Adipose tissue (tissue), 3 donors: Measurements from ENCODE around the gene SNX30. TPM values are rescaled to one million over a fixed set of nuclear protein-coding genes. Genes with fewer than 3 reads are reported as not detected.

Source experiments
- H3K27ac ChIP-seq: one replicate; pipeline ENCODE4 v1.5.1; 2013; ENCODE audit warnings: low read depth, low read length
- WGBS, 3 donors: extraction: QIAGEN DNeasy Blood & Tissue Kit; methylation state at CpG; one replicate each; pipeline ENCODE4 v1.1.7; 2013; 5-methylcytosine and 5-hydroxymethylcytosine counted together
- polyA plus RNA-seq, 3 donors: library from polyadenylated mRNA; stranded (reverse); fragments of 200-250 nt; gene quantifications; one replicate each; pipeline ENCODE4 v1.2.3, GENCODE V29; 2013
- donor health status: healthy with polysubstance abuse.
- donor health status: Bipolar disorder and iron deficiency.
- donor health status: healthy.

Gene SNX30
- polyA plus RNA-seq, 3 donors = 2.2 to 4.2 (median 3.3) TPM

DNA sequence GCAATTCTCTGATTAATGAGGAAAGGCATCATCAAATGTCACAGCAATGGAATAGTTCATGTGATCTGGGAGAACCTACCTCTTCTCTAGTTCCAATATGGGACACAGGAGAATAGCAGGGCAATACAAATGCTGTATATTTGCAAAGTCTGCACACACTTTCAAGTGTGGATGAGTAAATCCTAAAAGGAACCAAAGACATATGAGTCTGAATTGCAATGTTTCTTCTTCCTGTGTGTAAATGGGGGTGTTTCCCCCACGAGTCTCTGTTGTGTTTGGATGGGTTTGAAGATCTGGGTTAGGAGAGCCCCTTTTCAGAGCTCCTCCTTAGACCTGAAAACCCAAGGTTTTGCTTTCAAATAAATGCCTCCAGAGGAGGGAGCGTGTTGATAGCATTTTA lies 113.2 kb downstream of the SNX30 start:
- no peak overlapping the region for H3K27ac ChIP-seq
- 65 to 81% (median 66%) methylated on average over 2 of the region's 2 CpGs for WGBS, 3 donors

DNA sequence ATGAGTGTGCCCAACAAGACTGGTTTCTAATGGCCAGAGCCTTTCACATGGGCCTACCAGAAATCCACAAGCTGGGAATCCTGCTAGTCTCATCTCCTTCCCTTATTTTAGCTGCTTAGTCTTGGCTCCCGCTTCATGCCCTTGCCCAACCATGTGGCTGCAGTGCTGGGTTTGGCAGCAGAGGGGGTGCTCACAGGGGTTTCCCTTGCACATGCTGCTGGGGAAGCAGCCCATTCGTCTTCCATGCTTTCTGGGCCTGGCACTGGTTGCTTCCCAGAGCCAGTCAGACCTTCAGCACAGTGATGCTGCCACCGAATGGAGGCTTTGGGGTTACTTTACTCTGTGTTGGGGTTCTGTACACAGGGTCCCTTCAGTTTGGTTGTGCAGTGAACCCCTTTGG lies 113.8 kb downstream of the SNX30 start:
- 49 to 86% (median 54%) methylated on average over 3 of the region's 3 CpGs for WGBS, 3 donors

DNA sequence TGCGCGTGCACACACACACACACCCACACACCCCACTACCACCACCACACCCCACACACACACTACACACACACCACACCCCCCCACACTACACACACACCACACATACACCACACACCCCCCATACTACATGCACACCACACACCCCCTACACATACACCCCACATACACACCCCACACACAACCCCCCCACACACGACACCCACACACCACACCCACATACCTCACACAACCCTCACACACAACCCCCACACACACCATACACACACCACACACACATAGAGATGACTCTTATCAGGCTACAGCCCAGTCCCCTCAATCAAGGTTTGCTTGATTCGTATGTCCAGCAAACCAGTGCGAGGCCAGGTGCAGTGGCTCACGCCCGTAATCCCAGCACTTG lies 114.4 kb downstream of the SNX30 start:
- H3K27ac ChIP-seq = no peak overlapping the region
- 98 to 99% (median 98%) methylated on average over 7 of the region's 7 CpGs for WGBS, 3 donors

More for the DNA sequence above, 113.8 kb downstream of the SNX30 start:
- no peak overlapping the region for H3K27ac ChIP-seq

DNA sequence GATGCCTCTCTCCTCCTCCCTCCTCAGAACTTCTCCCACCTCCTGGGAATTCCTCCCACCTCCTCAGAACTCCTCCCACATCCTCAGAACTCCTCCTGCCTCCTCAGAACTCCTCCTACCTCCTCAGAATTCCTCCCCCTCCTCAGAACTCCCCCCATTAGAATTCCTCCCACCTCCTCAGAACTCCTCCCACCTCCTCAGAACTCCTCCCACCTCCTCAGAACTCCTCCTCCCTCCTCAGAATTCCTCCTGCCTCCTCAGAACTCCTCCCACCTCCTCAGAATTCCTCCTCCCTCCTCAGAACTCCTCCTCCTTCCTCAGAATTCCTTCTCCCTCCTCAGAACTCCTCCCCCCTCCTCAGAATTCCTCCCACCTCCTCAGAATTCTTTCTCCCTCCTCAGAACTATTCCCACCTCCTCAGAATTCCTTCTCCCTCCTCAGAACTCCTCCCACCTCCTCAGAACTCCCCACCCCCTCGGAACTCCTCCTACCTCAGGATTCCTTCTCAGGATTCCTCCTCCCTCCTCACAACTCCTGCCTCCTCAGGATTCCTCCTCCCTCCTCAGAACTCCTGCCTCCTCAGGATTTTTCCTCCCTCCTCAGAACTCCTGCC lies 116.2 kb downstream of the SNX30 start:
- 92 to 100% (median 98%) methylated on average over 1 of the region's 1 CpG for WGBS, 3 donors

DNA sequence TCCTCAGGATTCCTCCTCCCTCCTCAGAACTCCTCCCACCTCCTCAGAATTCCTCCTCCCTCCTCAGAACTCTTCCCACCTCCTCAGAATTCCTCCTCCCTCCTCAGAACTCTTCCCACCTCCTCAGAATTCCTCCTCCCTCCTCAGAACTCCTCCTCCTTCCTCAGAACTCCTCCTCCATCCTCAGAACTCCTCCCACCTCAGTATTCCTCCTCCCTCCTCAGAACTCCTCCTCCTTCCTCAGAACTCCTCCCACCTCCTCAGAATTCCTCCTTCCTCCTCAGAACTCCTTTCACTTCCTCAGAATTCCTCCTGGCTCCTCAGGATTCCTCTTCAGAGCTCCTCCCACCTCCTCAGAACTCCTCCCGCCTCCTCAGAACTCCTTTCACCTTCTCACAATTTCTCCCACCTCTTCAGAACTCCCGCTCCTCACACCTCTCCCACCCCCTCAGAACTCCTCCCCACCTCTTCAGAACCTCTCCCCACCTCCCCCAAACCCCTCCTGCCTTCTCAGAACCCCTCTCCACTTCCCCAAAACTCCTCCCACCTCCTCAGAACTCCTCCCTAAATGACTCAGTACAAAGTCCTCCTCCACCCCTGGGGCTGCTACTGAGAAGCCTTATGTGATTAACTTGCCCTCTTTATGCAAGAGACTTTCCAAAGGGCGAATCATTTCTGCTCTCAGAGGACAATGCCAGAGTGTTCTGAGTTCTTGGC lies 116.9 kb downstream of the SNX30 start:
- WGBS, 3 donors = 52 to 76% (median 53%) methylated on average over 3 of the region's 3 CpGs
- no peak overlapping the region for H3K27ac ChIP-seq

More for the DNA sequence above, 116.2 kb downstream of the SNX30 start:
- no peak overlapping the region for H3K27ac ChIP-seq

DNA sequence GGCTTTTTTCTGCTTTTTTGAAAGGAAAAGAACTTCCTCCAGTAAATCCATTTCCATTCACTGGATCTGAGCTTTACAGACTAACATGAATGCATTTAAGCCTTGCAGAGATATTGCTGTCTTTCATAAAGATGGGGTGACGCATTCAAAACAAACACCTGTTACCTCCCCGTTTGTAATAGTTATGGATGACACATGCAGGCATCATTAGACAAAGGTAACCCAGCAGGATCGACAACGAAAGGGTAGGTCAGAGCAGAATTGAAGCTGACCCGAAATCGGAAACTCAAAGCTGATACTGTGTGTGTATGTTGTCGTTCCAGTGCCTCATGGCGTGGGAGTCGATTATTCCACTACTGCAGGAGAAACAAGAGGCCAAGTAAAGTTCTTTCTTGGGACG lies 117.9 kb downstream of the SNX30 start:
- H3K27ac ChIP-seq = no peak overlapping the region
- 90 to 95% (median 94%) methylated on average over 10 of the region's 10 CpGs for WGBS, 3 donors

DNA sequence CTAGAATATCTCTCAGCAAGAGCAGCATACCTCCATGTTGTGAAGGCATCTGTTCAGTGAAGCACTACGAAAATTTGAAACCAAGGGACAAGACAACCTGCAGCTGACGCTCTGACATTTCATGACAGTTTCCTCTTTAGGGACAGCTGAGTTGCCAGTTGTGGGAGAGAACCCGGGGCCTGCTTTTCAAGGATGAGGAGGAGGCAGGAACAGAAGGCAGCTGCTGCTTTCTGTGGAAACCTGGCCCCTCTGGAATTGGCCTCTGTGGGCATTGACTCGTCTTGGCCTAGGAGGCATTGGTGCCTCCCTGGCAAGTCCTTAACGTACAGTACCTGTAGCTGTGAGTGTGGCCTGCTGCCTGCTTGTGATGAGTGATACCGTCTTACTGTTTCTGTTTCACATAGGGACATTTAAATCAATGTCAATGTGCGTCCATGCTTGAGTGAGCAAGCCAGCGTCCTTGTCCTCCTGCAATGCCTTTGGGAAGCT lies 118.5 kb downstream of the SNX30 start:
- no peak overlapping the region for H3K27ac ChIP-seq
- WGBS, 3 donors = 64 to 72% (median 67%) methylated on average over 8 of the region's 8 CpGs

DNA sequence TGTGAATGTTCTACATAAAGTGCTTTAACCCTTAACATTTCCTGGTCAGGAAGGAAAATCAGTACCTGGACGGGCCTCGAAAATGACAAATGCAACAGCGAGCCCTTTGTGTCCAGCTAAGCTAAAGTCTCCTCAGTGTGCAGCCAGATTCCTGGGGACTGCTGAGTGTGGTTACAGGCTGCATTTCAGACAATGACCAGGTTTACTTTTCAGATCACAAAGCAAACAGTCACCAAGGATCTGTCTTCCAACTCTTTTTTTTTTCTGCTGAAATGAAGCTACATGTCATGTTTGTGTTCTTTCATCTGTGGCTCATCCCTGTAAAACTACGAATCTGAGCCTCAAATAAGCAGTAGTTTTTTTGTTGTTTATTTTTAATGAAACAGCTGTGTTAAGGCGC lies 119.4 kb downstream of the SNX30 start:
- H3K27ac ChIP-seq = no peak overlapping the region
- WGBS, 3 donors = 84 to 95% (median 93%) methylated on average over 5 of the region's 5 CpGs

DNA sequence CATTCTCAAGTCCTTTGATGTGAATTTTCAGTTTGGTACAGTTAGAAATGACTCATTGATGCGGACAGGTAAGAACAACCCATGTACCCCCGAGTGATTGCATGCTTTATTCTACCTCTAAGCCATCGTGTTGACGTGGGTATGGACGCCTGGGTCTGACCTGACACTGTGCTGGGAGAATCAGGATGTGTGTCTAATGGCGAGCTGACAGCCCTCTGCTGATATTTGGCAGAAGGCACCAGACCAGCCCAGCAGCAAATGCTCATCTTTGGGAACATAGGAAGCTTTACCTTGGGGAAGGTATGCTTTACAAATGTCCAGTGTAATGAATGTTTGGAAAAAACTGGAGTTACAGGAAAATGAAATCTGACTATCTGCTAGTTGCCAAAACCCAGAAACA lies 120.0 kb downstream of the SNX30 start:
- WGBS, 3 donors = 85 to 93% (median 86%) methylated on average over 6 of the region's 6 CpGs
- no peak overlapping the region for H3K27ac ChIP-seq

DNA sequence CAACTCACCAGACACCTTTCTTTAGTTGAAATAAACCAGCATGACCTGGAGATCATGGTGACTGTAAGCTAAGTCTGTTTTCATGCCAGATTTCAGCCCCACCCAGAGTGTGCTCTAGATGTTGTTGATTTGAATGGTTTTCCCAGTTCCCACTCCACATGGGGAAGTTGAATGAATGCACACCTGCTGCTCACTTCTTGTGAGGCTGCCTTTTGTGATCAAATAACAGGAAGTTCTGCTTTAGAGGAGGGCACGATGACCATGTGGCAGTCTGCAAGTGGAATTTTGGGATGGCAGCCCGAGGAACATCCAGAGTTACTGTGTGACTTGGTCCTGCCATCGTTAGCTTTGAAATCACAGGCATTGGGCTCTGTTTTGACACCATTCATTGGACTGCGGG lies 121.5 kb downstream of the SNX30 start:
- WGBS, 3 donors = 60 to 76% (median 64%) methylated on average over 4 of the region's 4 CpGs
- no peak overlapping the region for H3K27ac ChIP-seq

DNA sequence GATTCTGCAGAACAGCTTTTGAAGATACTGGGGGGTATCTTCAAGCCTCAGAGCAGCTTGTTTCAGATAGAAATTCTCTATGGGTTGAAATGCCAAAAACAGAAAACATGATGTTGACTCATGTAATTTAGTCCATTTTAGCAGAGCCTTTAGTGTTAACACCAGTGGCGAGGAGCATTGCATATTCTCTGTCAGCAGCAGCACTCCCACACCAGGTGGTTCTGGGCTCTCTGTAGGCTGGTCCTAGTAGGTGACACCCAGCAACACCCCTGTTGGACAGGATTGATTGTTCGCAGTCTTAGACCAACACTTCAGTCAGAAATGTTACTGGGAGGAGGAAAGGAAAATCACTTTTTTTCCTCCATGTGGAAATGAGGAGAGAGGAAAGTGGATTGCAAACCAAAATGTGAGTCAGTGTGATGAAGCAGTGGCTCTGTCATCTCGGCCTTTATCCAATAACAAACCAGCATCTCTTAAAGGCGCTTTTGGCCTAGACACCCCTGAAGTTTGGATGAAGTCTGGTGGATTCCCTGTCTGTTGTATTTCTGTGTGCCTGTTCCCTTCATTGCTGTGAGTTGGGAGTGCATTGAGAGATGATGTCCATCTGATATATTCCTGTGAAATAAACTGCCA lies 123.3 kb downstream of the SNX30 start:
- WGBS, 3 donors = 90 to 93% (median 93%) methylated on average over 4 of the region's 4 CpGs
- no peak overlapping the region for H3K27ac ChIP-seq

DNA sequence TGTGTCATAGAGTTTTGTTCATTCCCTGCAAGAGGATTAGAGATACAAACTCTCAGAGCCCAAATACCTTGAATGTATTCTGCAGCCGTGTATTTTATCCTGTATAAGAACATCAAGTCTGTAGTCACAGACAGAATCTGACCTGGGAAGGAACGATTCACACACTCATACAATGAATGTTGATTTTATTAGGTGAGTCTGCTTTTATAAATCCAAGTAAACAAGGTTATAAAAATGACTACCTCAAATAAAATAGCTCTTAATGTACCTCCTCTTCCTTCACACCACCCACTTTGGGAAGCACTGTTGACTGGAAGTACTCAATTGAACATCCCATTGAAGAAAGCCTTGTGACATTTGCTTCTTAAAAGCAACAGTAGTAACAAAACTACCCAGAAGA lies 128.2 kb downstream of the SNX30 start:
- H3K27ac ChIP-seq = no peak overlapping the region
- WGBS, 3 donors = 86 to 95% (median 94%) methylated on average over 2 of the region's 2 CpGs

DNA sequence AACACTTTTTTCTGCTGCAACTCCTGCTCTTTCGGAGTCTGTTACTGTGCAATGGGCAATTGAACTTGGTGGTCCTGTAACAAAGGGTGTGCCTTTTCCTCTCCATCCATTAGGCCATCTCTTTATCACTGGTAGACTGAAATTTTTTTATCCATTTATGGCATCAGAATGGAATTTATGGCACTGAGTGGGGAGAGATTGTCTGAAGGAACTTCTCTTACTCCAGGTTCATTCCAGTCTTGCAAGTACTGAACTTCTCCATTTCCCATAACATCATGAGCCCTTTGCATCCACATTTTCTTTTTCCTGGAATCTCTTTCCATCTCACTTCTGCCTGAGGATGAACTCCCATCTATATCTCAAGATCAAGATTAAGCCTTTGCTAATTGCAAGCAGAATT lies 130.1 kb downstream of the SNX30 start:
- WGBS, 3 donors = 91 to 100% (median 98%) methylated on average over 1 of the region's 1 CpG
- no peak overlapping the region for H3K27ac ChIP-seq

DNA sequence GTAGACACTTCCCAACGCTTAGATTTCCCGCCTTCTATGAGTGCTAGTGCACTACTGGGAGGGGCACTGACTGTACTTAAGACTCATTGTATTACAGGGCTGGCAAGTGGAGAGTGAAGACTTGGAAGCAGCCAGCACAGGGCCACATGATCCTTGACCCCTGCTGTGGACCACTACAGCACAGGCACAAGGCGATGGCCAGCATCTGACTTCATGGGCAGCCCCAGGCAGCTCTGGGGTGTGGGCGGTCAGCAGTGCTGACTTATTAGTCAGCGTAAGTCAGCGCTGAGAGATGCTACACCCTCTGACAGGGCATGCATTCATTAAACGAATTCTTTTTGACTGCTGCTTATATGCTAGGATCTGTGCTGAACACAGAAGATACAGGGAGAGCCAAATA lies 130.8 kb downstream of the SNX30 start:
- WGBS, 3 donors = 91 to 92% (median 91%) methylated on average over 7 of the region's 7 CpGs
- H3K27ac ChIP-seq = no peak overlapping the region

DNA sequence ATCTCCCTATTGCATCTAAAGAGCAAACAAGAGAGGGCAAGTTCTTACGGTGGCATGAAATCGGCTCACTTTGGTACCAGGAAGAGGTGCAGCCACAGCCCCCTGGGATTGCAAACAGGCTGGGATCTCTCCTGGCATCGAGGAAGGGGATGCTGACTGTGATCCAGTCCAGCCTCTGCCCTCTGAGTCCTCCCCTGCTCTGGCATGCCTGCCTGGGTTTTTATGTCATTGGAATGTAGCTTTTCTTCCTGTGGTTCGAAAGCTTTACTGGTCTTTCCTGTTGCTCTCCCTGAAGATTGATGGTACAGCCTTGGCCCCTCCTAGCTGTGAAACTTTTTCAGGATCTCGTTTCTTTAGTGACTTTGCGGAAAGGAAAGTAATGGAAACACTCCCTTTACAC lies 133.5 kb downstream of the SNX30 start:
- H3K27ac ChIP-seq = no peak overlapping the region
- WGBS, 3 donors = 32 to 39% (median 39%) methylated on average over 6 of the region's 6 CpGs

DNA sequence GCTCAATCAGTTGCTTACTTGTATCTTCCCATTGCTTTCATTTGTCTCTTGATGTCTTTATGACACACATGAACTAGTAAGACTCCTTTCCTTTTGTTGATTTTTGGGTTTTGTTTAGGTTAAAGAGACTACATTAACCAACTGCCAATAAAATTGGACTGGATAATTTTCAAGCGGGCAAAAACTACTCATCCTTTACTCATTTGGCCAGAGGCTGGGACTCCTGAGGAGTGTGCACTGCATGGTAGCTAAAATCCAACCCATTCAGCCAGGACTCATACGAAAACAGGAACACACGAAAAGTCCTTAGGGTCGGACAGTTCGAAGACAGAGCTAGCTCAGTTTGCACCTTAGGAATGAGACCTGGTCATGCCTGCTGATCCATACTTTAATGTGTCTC lies 134.2 kb downstream of the SNX30 start:
- 86 to 95% (median 93%) methylated on average over 5 of the region's 5 CpGs for WGBS, 3 donors
- no peak overlapping the region for H3K27ac ChIP-seq

DNA sequence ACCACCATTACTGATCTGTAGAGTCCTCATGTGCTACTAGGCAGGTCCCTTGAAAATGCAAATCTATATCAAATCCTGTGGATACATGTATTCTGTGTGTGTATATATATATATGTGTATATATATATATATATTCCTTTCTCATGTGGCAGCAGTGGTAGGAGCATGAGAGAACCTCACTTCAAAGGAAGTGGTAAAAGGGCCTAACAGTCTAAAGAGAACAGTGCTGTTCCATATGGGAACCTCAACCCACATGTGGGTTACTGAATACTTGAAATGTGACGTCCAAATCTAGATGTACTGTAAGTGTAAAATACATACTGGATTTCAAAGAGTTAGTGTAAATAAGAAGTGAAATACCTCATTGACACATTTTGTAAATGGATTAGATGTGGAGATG lies 134.8 kb downstream of the SNX30 start:
- WGBS, 3 donors = 69 to 74% (median 70%) methylated on average over 1 of the region's 1 CpG
- H3K27ac ChIP-seq = no peak overlapping the region

DNA sequence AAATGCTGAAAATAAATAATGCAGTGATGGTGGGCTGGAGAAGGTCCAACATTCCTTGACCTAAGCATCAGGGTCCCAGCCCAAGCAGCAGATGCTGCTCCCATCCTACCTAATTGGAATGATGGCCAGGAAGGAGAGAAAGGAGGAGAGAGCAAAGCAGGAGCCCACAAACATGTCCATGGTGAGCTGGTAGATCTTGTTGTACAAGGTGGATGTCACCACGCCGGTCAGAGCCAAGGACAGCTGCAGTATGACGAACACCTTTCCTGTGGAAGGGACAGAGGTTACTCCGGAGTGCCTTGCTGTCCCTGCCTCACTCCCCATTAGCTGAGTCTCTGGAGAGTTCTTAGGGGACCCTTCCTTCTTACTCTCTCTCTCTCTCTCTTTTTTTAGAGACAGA lies 135.8 kb downstream of the SNX30 start:
- 85 to 93% (median 90%) methylated on average over 4 of the region's 4 CpGs for WGBS, 3 donors
- no peak overlapping the region for H3K27ac ChIP-seq

DNA sequence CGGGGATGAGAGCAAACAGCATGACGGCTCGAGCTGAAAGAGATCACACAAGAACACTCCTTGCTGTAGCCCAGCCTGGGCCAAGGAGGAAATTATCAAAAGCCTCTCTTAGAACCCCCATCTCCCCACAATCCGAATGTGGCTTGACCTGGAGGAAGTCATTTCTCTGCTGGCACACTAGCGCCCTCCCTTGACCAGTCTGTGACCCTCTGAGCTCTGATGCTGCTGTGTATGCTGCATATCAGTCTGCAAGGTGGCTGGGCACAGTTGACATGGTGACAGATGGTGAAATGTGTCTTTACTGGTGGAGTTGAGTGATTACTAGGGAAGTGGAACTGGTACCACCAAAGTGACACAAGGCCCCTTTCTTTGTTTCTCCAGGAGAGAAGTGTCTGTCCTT lies 136.8 kb downstream of the SNX30 start:
- WGBS, 3 donors = 55 to 61% (median 57%) methylated on average over 5 of the region's 5 CpGs
- H3K27ac ChIP-seq = no peak overlapping the region
